BE2C (cell line): ENCODE measurements around the gene ATP8A1.

Experiments used
- DNase-seq: peaks from one replicate; pipeline ENCODE4 v3.0.0-alpha.2; 2020
- H3K27me3 ChIP-seq: fragments of 250-450 bp; sonication (Bioruptor Pico); 2 replicates; pipeline ENCODE4 v1.5.1; 2020; ENCODE audit warnings: mild to moderate bottlenecking
- H3K36me3 ChIP-seq: fragments of 250-450 bp; sonication (Bioruptor Pico); 2 replicates; pipeline ENCODE4 v1.5.1; 2020; ENCODE audit warnings: mild to moderate bottlenecking
- H3K4me1 ChIP-seq: fragments of 250-450 bp; sonication (Bioruptor Pico); 2 replicates; pipeline ENCODE4 v1.5.1; 2020
- H3K4me3 ChIP-seq: 2 replicates; pipeline ENCODE4 v1.5.1; 2011; ENCODE audit warnings: low read depth, low read length
- H3K9me3 ChIP-seq: fragments of 250-450 bp; sonication (Bioruptor Pico); 2 replicates; pipeline ENCODE4 v1.5.1; 2020
- CTCF ChIP-seq: IDR thresholded peaks from 2 replicates; pipeline ENCODE4 v1.5.1; 2012; ENCODE audit warnings: mild to moderate bottlenecking, low read depth, low read length

Gene ATP8A1

GRCh38 chr4:42543126-42543525, 113.8 kb downstream of the ATP8A1 start:
- H3K36me3 ChIP-seq: peaks cover 10% of the 10 kb centered on the region

GRCh38 chr4:42541647-42542046, 115.3 kb downstream of the ATP8A1 start:
- Histone ChIP-seq H3K4me1 (no peaks in the 10 kb centered on the region), H3K4me3 (no peak overlapping the region), H3K27me3 (no peaks in the 10 kb centered on the region), H3K9me3 (0 out of 2 replicates have a peak, but pooled peaks cover 4% of the 10 kb centered on the region), H3K36me3 (peaks cover 10% of the 10 kb centered on the region)
- no peak for TF ChIP-seq CTCF
- no peak for DNase-seq

More at GRCh38 chr4:42543126-42543525, 113.8 kb downstream of the ATP8A1 start:
- H3K27me3 ChIP-seq: no peaks in the 10 kb centered on the region
- H3K4me1 ChIP-seq: no peaks in the 10 kb centered on the region
- no peak overlapping the region for H3K4me3 ChIP-seq
- DNase-seq: no peak
- H3K9me3 ChIP-seq: 0 out of 2 replicates have a peak, but pooled peaks cover 4% of the 10 kb centered on the region
- TF ChIP-seq CTCF: no peak

GRCh38 chr4:42533042-42533441, 123.9 kb downstream of the ATP8A1 start:
- TF ChIP-seq CTCF: no peak
- H3K4me1 ChIP-seq: no peaks in the 10 kb centered on the region
- no peaks in the 10 kb centered on the region for H3K9me3 ChIP-seq
- no peak for DNase-seq
- no peak overlapping the region for H3K4me3 ChIP-seq
- H3K27me3 ChIP-seq: no peaks in the 10 kb centered on the region
- H3K36me3 ChIP-seq: peaks cover 10% of the 10 kb centered on the region

- H3K4me3 ChIP-seq: no peak overlapping the region
- no peak for DNase-seq
- TF ChIP-seq CTCF: no peak
These were observed 125.4 kb downstream of the ATP8A1 start for GRCh38 chr4:42531341-42532030.

GRCh38 chr4:42523066-42523718, 133.7 kb downstream of the ATP8A1 start:
- no peaks in the 10 kb centered on the region for H3K27me3 ChIP-seq
- H3K9me3 ChIP-seq: no peaks in the 10 kb centered on the region
- H3K4me1 ChIP-seq: no peaks in the 10 kb centered on the region
- DNase-seq: no peak
- H3K36me3 ChIP-seq: peaks cover 28% of the 10 kb centered on the region
- no peak for TF ChIP-seq CTCF
- no peak overlapping the region for H3K4me3 ChIP-seq

More at GRCh38 chr4:42531341-42532030, 125.4 kb downstream of the ATP8A1 start:
- no peaks in the 10 kb centered on the region for H3K4me1 ChIP-seq
- no peaks in the 10 kb centered on the region for H3K9me3 ChIP-seq
- no peaks in the 10 kb centered on the region for H3K27me3 ChIP-seq
- H3K36me3 ChIP-seq: peaks cover 10% of the 10 kb centered on the region
